ENCODE data around the gene OXSR1. TPM values are rescaled to one million over a fixed set of nuclear protein-coding genes. Genes with fewer than 3 reads are reported as not detected.

Gene OXSR1
- total and polyA plus RNA-seq, 9 donors, result 25.5 to 36.5 (median 33.1) TPM

DNA sequence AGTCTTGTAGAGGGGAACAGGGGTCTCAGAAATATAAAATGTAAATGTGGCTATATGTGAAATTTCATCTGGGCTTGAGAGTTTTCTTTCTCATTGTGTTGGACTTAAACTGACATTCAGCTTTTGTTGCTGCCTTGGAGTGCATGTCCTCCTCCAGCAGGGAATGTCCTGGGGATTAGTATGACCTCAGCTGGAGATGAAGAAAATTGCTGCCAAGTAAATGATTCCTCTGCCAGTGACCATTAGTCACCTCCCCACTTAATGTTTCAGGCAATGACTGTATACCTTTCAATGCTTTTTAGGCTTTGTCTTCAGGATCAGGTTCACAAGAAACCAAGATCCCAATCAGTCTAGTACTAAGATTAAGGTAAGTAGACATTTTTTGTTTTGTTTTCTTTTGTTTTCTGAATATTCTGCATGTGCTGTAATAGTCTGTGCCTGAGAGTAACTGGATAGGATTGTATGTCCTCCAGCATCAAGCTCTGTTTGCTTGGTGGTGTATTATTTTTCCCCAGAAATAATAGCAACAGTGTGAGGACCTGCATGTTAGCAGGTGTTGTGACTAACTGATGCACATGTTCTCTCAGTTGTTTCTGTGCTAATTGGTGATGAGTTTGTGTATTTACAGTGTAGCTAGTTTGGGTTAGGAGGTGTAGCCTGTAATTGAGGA, 82.2 kb downstream of the OXSR1 start:
- DNase-seq, result peak; percentile 87
- peaks cover 26% of the 10 kb centered on the region for H3K36me3 ChIP-seq (ENCODE audit: control insufficient read depth, insufficient read depth, low read length)
- H3K4me1 ChIP-seq (ENCODE audit: control insufficient read depth, insufficient read depth, low read length), result no peaks in the 10 kb centered on the region
- H3K27me3 ChIP-seq (ENCODE audit: control insufficient read depth, insufficient read depth, low read length), result no peaks in the 10 kb centered on the region
- H3K9me3 ChIP-seq (replicated peaks; ENCODE audit: control insufficient read depth, low read depth, low read length), result no peaks in the 10 kb centered on the region
- no peak overlapping the region for H3K4me3 ChIP-seq (ENCODE audit: low read length)
- H3K27ac ChIP-seq (ENCODE audit: low read length), result no peak overlapping the region

DNA sequence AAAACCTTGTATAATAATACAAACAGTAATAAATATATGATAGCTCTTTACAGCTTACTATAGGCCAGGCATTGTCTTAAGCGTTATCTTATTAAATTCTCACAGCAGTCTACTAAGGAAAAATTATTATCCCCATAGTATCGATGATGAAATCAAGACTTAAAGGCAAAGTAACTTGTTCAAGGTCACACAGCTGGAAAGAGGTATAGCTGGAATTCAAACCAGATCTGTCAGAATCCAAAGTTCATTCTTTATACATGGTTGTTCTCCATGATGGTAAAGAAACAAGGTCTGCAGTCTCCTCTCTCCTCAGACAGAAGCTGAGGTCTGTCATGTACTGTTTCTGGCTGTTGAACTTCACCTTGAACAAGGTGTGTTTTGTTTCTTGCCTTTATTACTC, 84.9 kb downstream of the OXSR1 start:
- H3K36me3 ChIP-seq (ENCODE audit: control insufficient read depth, insufficient read depth, low read length), result peaks cover 50% of the 10 kb centered on the region
- no peaks in the 10 kb centered on the region for H3K9me3 ChIP-seq (replicated peaks; ENCODE audit: control insufficient read depth, low read depth, low read length)
- H3K4me1 ChIP-seq (ENCODE audit: control insufficient read depth, insufficient read depth, low read length), result no peaks in the 10 kb centered on the region
- H3K4me3 ChIP-seq (ENCODE audit: low read length), result no peak overlapping the region
- no peaks in the 10 kb centered on the region for H3K27me3 ChIP-seq (ENCODE audit: control insufficient read depth, insufficient read depth, low read length)
- no peak overlapping the region for H3K27ac ChIP-seq (ENCODE audit: low read length)
- no peak for DNase-seq
- no CpG with 5 or more reads among the region's 2 CpGs for WGBS (ENCODE audit: insufficient coverage)

DNA sequence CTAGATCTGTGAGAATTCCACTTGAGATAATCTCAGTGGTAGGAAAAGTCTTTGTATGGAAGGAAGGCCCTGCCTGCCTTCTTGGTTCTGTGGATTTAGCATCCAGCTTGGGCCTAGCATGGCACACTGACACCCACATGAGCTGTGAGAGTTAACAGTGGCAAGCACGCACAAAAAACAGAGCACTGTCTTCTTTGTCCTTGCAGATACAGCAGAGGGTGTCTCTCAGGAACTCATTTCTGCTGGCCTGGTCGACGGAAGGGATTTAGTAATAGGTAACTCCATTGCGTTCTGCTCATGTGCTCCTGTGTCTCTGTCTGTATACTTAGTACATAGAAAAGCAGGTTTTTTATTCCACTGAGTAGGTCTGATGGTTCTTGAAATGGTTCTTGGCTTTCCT, 85.9 kb downstream of the OXSR1 start:
- H3K9me3 ChIP-seq (replicated peaks; ENCODE audit: control insufficient read depth, low read depth, low read length), result no peaks in the 10 kb centered on the region
- no peak overlapping the region for H3K27ac ChIP-seq (ENCODE audit: low read length)
- no peaks in the 10 kb centered on the region for H3K4me1 ChIP-seq (ENCODE audit: control insufficient read depth, insufficient read depth, low read length)
- H3K27me3 ChIP-seq (ENCODE audit: control insufficient read depth, insufficient read depth, low read length), result no peaks in the 10 kb centered on the region
- peaks cover 51% of the 10 kb centered on the region for H3K36me3 ChIP-seq (ENCODE audit: control insufficient read depth, insufficient read depth, low read length)
- 86% methylated on average over 1 of the region's 4 CpGs for WGBS (ENCODE audit: insufficient coverage)
- no peak overlapping the region for H3K4me3 ChIP-seq (ENCODE audit: low read length)
- DNase-seq, result no peak

DNA sequence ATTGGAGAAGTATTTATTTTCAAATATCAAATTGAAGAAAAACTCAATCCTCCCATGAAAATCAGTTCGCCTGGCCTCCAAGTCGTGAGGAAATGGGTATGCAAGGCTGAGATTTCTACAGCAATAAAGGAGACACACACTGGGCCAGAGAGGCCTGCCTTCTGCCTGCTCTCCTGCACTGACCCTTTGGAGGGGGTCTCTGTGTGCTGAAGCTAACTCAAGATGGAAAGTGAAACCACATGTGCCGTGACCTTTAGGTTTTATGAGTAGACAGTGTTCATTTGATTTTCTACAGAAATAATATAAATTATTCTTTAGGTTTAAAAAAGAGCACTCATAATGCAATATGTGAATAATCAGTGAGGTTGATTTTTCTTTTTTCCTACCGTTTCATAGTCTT, 88.4 kb downstream of the OXSR1 start:
- Histone ChIP-seq H3K27ac (ENCODE audit: low read length) (no peak overlapping the region), H3K27me3 (ENCODE audit: control insufficient read depth, insufficient read depth, low read length) (no peaks in the 10 kb centered on the region), H3K36me3 (ENCODE audit: control insufficient read depth, insufficient read depth, low read length) (peaks cover 46% of the 10 kb centered on the region), H3K4me1 (ENCODE audit: control insufficient read depth, insufficient read depth, low read length) (no peaks in the 10 kb centered on the region), H3K9me3 (replicated peaks; ENCODE audit: control insufficient read depth, low read depth, low read length) (no peaks in the 10 kb centered on the region), H3K4me3 (ENCODE audit: low read length) (no peak overlapping the region)
- WGBS (ENCODE audit: insufficient coverage), result no CpG with 5 or more reads among the region's 4 CpGs
- no peak for DNase-seq

DNA sequence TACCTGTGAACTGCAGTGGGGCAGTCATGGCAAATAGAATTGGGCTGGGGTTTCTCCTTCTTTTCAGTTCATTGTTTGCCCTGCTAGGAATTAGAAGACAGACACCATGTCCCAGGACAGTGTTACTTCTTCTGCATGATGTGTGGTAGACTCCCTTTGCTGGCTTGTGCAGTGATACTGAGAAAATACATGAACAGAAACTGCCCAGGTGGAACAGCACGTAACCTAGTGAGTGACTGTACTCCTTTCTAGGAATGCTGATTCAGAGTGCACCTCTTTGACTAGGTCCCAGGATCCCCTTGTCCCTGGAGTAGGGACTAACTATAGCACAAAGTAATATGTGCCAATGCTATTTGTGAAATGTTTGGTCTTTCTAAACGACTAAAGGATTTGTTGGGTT, 89.5 kb downstream of the OXSR1 start:
- WGBS (ENCODE audit: insufficient coverage), result 100% methylated on average over 1 of the region's 2 CpGs
- H3K9me3 ChIP-seq (replicated peaks; ENCODE audit: control insufficient read depth, low read depth, low read length), result no peaks in the 10 kb centered on the region
- H3K4me3 ChIP-seq (ENCODE audit: low read length), result no peak overlapping the region
- no peak overlapping the region for H3K27ac ChIP-seq (ENCODE audit: low read length)
- no peaks in the 10 kb centered on the region for H3K4me1 ChIP-seq (ENCODE audit: control insufficient read depth, insufficient read depth, low read length)
- H3K36me3 ChIP-seq (ENCODE audit: control insufficient read depth, insufficient read depth, low read length), result peaks cover 46% of the 10 kb centered on the region
- H3K27me3 ChIP-seq (ENCODE audit: control insufficient read depth, insufficient read depth, low read length), result no peaks in the 10 kb centered on the region
- no peak for DNase-seq

DNA sequence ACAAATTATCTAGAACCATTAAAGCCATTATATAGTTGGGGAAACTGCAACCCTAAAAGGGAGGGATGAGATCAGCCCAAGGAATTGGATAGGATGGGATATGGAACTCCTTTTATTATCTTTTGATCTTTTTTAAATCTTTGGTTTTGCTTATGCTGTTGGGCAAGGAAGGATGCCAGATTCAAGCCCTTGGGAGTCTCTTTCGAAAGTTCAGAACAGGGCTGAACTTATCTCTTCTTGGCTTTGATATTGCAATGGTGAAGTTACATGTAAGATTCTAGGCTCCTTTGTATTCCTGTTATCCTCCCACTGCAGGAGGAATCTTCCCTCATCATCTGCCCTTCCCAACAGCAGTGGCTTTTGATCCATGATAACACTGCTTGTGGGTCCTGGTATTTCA, 90.3 kb downstream of the OXSR1 start:
- WGBS (ENCODE audit: insufficient coverage), result no CpG with 5 or more reads among the region's 1 CpG
- no peaks in the 10 kb centered on the region for H3K4me1 ChIP-seq (ENCODE audit: control insufficient read depth, insufficient read depth, low read length)
- H3K36me3 ChIP-seq (ENCODE audit: control insufficient read depth, insufficient read depth, low read length), result peaks cover 42% of the 10 kb centered on the region
- DNase-seq, result peak; percentile 16
- H3K27me3 ChIP-seq (ENCODE audit: control insufficient read depth, insufficient read depth, low read length), result no peaks in the 10 kb centered on the region
- H3K9me3 ChIP-seq (replicated peaks; ENCODE audit: control insufficient read depth, low read depth, low read length), result no peaks in the 10 kb centered on the region
- H3K4me3 ChIP-seq (ENCODE audit: low read length), result no peak overlapping the region
- no peak overlapping the region for H3K27ac ChIP-seq (ENCODE audit: low read length)

DNA sequence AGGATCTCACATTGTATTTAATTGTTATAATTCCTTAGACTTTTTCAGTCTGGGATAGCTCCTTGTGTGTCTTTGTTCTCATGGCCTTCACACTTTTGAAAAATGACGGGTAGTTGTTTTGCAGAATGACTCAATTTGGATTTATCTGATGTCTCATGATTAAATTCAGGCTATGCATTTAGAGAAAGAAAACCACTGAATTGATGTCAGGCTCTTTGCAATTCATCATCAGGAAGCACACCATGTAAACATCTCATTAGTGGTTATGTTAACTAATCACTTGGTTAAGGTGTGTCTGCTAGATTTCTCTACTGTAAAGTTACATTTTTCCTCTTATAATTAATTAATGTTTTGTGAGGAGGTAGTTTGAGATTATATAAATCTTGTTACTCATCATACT, 92.2 kb downstream of the OXSR1 start:
- Histone ChIP-seq H3K9me3 (replicated peaks; ENCODE audit: control insufficient read depth, low read depth, low read length) (peaks cover 3% of the 10 kb centered on the region), H3K27me3 (ENCODE audit: control insufficient read depth, insufficient read depth, low read length) (no peaks in the 10 kb centered on the region), H3K36me3 (ENCODE audit: control insufficient read depth, insufficient read depth, low read length) (peaks cover 34% of the 10 kb centered on the region), H3K27ac (ENCODE audit: low read length) (no peak overlapping the region), H3K4me1 (ENCODE audit: control insufficient read depth, insufficient read depth, low read length) (no peaks in the 10 kb centered on the region), H3K4me3 (ENCODE audit: low read length) (no peak overlapping the region)
- no CpG with 5 or more reads among the region's 1 CpG for WGBS (ENCODE audit: insufficient coverage)
- DNase-seq, result no peak

DNA sequence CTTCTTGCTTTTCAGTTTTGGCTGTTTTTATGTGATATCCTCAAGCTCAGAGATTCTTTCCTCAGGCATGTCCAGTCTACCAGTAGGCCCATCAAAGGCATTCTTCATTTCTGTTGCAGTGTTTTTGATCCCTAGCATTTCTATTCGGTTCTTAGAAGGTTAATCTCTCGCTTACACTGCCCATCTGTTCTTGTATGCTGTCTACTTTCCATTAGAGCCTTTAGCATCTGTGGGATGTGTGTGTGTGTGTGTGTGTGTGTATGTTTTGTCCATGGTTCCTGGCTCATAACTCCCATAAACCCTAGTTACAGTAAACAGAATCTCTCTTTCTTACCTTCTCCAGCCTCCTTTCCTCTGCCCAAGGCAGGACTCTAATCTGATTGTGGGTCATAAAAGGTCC, 95.1 kb downstream of the OXSR1 start:
- Histone ChIP-seq H3K27ac (ENCODE audit: low read length) (no peak overlapping the region), H3K4me1 (ENCODE audit: control insufficient read depth, insufficient read depth, low read length) (peaks cover 13% of the 10 kb centered on the region), H3K36me3 (ENCODE audit: control insufficient read depth, insufficient read depth, low read length) (peaks cover 11% of the 10 kb centered on the region), H3K9me3 (replicated peaks; ENCODE audit: control insufficient read depth, low read depth, low read length) (peaks cover 3% of the 10 kb centered on the region), H3K4me3 (ENCODE audit: low read length) (no peak overlapping the region), H3K27me3 (ENCODE audit: control insufficient read depth, insufficient read depth, low read length) (no peaks in the 10 kb centered on the region)
- DNase-seq, result no peak
- WGBS (ENCODE audit: insufficient coverage), result no CpG with 5 or more reads among the region's 2 CpGs

DNA sequence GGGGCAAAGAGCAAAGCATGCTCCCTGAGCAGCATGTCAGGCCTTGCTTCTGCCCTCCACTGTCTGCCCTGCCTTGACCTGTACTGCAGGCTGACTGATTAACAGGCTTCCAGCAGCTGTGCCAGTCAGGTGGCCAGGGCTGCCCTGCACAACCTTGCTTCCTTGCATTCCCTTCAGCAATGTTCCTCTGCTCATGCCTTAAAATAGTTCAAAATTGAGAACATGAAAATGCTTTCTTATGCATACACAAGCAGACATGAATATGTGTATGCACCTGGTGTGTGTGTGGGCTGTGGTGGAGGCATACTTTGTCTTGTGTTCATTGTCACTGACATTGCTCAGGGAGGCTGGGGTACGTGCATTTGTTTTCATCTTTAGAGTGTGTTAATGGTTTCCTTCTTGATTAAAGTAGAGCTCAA, 99.0 kb downstream of the OXSR1 start:
- Histone ChIP-seq H3K27ac (ENCODE audit: low read length) (no peak overlapping the region), H3K4me3 (ENCODE audit: low read length) (no peak overlapping the region)
- peak; percentile 16 for DNase-seq

DNA sequence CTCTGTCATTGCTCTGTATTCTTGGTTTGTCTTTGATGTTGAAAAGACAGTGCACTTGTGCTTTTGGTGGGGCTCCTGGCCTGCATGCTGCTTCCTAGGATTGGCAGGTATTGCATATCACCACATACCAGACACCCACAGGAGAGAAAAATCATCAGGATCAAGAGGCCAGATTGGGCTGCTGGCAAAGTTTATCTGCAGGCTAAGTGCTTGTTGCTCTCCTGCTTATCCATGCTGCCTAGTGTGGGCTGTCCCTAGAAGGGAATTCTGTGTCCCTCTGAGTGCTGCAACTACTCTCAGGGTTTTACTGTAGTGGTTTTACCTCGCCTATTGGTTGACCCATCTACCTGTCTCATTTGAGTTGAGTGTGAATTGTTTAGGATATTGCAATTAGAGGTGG, 99.4 kb downstream of the OXSR1 start:
- Histone ChIP-seq H3K36me3 (ENCODE audit: control insufficient read depth, insufficient read depth, low read length) (peaks cover 10% of the 10 kb centered on the region), H3K9me3 (replicated peaks; ENCODE audit: control insufficient read depth, low read depth, low read length) (peaks cover 3% of the 10 kb centered on the region), H3K4me3 (ENCODE audit: low read length) (no peak overlapping the region), H3K27ac (ENCODE audit: low read length) (no peak overlapping the region), H3K27me3 (ENCODE audit: control insufficient read depth, insufficient read depth, low read length) (no peaks in the 10 kb centered on the region), H3K4me1 (ENCODE audit: control insufficient read depth, insufficient read depth, low read length) (peaks cover 20% of the 10 kb centered on the region)
- 56% methylated on average over 1 of the region's 1 CpG for WGBS (ENCODE audit: insufficient coverage)
- no peak for DNase-seq

More for the DNA sequence above, 99.0 kb downstream of the OXSR1 start:
- Histone ChIP-seq H3K27me3 (ENCODE audit: control insufficient read depth, insufficient read depth, low read length) (no peaks in the 10 kb centered on the region), H3K4me1 (ENCODE audit: control insufficient read depth, insufficient read depth, low read length) (peaks cover 20% of the 10 kb centered on the region), H3K9me3 (replicated peaks; ENCODE audit: control insufficient read depth, low read depth, low read length) (peaks cover 3% of the 10 kb centered on the region), H3K36me3 (ENCODE audit: control insufficient read depth, insufficient read depth, low read length) (peaks cover 10% of the 10 kb centered on the region)
- WGBS (ENCODE audit: insufficient coverage), result no CpG with 5 or more reads among the region's 1 CpG

Measured in muscle of leg (tissue), 11 donors.